GM21576 (cell line): Measurements from ENCODE around the gene SLC2A4RG.

Experiments used
- ATAC-seq: cut with Tn5 transposase; IDR thresholded peaks from one replicate; pipeline ENCODE4 v1.9.1; 2021; ENCODE audit warnings: mild to moderate bottlenecking, moderate library complexity; ENCODE audit not compliant: unreplicated experiment

The SLC2A4RG gene

DNA sequence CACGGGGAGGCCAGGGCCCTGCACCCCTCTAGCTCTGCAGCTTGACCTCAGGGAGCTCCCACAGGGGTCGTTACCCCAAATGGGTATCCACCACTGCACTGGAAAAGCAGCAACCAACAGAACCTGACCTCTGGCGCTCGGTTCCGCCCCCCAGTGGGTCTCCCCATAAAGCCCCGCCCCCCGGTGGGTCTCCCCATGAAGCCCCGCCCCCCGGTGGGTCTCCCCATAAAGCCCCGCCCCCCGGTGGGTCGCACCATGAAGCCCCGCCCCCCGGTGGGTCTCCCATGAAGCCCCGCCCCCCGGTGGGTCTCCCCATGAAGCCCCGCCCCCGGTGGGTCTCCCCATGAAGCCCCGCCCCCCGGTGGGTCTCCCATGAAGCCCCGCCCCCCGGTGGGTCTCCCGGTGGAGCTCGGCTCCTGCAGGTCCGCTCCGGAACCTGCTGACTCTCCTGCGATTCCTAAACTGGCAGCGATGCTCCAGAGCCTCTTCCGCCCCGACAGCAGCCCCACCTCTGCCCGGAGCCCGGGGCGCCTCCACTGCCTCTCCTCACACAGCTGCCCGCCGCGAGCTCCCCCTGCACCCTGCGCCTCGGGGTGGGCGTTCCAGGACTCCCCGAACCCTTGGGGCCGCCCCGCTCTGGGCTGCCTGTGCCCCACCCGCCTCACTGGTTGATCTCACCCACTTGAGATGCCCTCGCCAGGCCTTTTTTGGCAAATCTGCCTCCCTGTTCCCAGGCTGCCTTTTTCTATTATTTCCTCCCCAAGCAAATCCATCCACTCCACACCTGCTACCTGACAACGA, 12.1 kb downstream of the SLC2A4RG start:
- no peak for ATAC-seq

GRCh38 chr20:63752411-63753101, 13.0 kb downstream of the SLC2A4RG start:
- no peak for ATAC-seq

DNA sequence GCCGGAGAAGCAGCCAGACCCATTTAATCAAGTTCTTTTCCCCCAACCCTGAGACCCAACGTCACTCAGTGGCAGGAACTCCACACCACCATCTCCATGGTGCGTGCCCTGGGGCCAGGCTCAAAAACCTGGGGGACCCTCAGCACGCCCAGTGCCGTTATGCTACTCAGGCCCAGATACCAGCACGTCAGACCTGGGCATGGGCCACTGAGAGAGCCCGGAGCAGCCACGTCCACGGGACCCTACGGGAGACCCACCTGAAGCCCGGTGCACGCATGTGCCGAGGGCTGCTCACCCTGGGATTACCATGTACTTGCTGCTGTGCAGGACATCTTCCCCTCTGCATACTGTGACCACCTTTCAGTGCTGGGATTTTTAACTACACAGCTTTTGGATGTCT, 13.8 kb downstream of the SLC2A4RG start:
- ATAC-seq = no peak

GRCh38 chr20:63754008-63754407, 14.4 kb downstream of the SLC2A4RG start:
- no peak for ATAC-seq

DNA sequence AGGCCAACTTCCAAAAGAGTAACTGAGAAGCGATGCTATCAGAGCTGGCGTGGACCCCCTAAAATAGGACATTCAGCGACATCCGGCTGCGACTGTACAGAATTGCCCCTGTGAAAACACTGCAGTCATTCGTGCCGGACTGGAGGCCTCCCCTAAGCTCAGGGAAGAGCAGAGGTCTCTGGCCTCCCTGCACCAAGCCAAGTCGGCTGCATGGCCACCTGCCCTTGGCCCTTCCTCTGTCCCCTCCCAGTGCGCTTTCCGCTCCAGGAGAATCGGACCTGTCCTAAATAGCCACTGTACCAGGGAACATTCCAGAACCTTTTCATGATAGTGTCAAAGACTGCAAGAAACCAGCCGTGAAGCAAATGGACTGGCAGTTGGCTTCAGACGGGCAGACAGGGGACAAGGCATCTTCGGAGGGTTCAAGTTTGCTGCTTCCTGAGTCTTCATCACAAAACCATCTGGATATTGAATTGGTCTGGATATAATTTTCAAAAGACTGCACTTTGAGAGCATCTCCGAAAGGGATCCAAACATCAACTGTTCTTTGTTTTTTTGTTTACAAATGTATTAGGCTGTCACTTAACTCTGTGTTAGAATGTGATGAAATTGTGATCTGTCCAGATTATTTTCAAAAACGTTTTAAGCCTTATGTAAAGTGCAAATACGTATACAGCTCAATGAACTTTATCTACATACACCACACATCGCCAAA, 16.5 kb downstream of the SLC2A4RG start:
- ATAC-seq = no peak

- ATAC-seq = no peak
Observed at GRCh38 chr20:63756648-63756991, 17.0 kb downstream of the SLC2A4RG start.

- ATAC-seq = no peak
Observed at GRCh38 chr20:63758152-63758551, 18.6 kb downstream of the SLC2A4RG start.

- ATAC-seq = no peak
Observed at GRCh38 chr20:63759377-63759901, 19.9 kb downstream of the SLC2A4RG start.

- no peak for ATAC-seq
Observed at GRCh38 chr20:63765082-63765873, 25.7 kb downstream of the SLC2A4RG start.

GRCh38 chr20:63765902-63766301, 26.3 kb downstream of the SLC2A4RG start:
- ATAC-seq = no peak

DNA sequence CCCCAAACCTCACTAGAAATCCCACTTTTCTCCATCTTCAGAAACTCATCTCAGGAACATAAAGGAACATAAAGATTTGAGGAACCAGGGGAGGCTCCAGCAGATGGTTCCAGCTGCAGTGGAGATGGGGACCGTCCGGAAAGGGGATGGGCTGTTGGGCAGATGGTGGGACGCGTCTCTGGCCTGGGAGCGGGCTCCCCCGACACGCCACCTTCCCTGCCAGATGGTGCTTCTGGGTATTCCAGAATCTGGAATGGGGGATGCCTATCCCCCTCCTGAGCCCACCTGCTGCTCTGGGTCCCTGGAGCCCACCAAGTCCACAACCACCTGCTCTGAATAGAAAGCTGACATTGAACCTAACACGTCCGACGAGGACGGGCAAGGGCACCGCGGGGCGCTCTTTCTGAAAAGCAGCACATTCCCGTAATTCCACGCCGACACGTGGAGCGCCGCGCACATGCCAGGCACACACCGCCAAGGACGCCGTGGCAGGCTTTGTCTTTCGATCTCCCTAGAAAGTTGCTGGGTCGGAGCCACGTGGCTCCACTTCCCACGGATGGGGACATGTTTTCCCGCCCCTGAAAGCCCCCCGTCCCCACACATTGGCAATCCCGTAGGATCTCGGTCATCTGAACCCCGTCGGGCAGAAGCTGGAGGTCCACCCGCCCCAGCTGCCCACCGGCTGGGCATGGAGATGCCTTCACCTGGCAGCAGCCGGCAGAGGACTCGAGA, 27.3 kb downstream of the SLC2A4RG start:
- no peak for ATAC-seq

DNA sequence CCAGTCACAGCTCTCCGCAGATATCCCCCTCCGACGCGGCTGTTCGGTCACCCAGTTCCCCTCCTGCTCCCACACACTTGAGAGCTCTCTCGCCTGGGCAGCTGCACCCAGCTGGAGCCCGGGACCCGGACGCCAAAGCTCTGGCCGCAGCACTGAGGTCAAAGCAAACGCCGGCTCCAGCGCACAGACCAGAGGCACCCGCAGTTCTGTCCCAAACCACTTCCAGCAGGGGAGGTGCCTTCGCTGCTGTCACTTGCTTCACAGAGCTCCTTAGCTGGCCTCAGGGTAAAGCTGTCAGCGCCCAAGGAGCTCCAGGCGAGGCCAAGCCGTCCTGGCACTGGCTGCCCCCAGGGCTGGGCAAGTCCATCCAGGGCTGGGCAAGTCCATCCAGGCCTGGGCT, 27.9 kb downstream of the SLC2A4RG start:
- ATAC-seq = no peak

GRCh38 chr20:63767886-63768285, 28.3 kb downstream of the SLC2A4RG start:
- ATAC-seq = no peak

GRCh38 chr20:63768591-63769515, 29.3 kb downstream of the SLC2A4RG start:
- no peak for ATAC-seq

- ATAC-seq = no peak
Observed at GRCh38 chr20:63769891-63770474, 30.4 kb downstream of the SLC2A4RG start.

DNA sequence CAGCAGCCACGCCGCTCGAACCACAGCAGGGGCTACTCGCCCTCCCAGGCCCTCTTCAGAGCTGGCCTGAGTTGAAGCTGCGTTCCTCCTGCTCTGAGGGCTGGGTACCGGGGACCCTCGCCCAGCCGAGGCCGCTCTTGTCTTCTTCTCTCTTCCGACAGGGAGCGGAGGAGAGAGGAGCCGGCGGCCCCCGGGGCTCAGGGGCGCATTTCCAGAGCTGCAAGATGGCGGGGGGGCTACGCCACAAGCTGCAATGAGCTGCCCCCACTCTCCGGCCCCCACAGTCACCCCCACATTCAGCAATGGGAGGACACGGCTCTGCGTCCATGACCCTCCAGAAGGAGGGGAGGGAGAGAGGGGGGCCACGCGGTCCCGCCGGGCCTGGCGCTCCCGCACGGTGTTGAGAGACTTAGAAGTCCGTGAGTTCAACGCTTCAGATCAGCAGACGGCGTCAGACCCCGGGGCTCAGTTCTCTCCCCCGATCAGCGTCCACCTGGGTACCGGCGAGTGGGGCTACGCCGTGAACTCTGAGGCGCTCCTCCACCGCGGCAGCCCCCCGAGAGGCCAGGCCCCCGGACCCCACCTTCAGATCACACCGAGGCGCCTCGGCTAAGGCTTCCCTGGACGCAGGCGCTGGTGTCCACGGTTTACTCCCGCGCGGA, 31.6 kb downstream of the SLC2A4RG start:
- ATAC-seq = no peak

GRCh38 chr20:63772781-63773518, 33.4 kb downstream of the SLC2A4RG start:
- no peak for ATAC-seq
